ENCODE results near the gene MAPK8. TPM values are rescaled to one million over a fixed set of nuclear protein-coding genes. Genes with fewer than 3 reads are reported as not detected.

Gene MAPK8
- total RNA-seq, 1 donor from 2014 or later: 7.7 TPM

DNA sequence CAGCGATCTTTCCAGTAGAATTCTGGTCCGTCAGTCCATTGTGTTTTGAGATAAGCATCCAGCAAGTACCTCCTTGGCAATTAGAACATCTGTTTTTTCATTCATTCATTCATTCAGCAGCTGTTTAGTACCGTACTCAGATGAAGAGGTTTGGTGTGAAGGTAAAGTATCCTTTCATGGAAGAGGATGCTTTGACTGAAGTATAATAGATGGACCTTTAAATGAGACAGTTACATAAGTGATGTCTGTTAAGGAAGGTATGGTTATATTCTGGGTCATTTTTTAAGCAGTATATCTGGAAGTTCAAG, 1.2 kb downstream of the MAPK8 start:
- TF ChIP-seq, protein P1, sequence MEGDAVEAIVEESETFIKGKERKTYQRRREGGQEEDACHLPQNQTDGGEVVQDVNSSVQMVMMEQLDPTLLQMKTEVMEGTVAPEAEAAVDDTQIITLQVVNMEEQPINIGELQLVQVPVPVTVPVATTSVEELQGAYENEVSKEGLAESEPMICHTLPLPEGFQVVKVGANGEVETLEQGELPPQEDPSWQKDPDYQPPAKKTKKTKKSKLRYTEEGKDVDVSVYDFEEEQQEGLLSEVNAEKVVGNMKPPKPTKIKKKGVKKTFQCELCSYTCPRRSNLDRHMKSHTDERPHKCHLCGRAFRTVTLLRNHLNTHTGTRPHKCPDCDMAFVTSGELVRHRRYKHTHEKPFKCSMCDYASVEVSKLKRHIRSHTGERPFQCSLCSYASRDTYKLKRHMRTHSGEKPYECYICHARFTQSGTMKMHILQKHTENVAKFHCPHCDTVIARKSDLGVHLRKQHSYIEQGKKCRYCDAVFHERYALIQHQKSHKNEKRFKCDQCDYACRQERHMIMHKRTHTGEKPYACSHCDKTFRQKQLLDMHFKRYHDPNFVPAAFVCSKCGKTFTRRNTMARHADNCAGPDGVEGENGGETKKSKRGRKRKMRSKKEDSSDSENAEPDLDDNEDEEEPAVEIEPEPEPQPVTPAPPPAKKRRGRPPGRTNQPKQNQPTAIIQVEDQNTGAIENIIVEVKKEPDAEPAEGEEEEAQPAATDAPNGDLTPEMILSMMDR (IDR thresholded peaks at IDR 0.05): no peak
- intact Hi-C loops (cut with DNase I): loop anchor here (2.0 to 5.0 kb wide), 3 partner anchors 215 to 805 kb away; no protein-coding TSS in a partner anchor
- Histone ChIP-seq H3K27me3 (no peaks in the 10 kb centered on the region), H3K9me3 (no peaks in the 10 kb centered on the region), H3K4me1 (peaks cover 0 to 7% of the 10 kb centered on the region in 2 donors), H3K36me3 (no peaks in the 10 kb centered on the region), H3K4me3 (peak overlapping the region; percentile 88 to 99), H3K27ac (no peak overlapping the region)
- no peak for DNase-seq (ENCODE audit: low spot score in 2 of 2)

DNA sequence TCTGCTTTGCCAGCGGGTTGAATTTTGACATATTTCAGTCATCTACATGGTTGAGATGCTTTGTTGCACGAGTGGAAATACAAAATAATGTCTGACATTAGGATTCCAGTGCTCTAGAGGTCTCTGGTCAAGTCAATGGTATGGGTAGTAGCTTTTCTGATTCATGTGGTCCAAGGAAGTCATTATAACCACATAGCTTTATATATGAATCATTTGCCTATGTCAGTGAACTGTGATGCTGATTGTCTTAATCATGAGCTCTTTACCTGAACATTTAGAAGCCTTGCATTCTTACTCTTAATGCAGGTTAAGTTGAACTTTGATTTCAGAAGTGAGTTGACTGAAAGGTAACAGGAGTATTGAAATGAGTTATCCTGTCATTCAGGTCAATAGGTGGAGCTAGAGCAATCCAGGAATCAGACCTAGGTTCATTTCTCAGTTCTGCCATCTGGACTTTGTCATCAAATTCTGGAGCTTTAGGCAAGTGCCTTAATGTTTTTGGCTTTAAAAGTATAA, 3.3 kb downstream of the MAPK8 start:
- intact Hi-C loops (cut with DNase I): loop anchor here (5.0 kb wide), 1 partner anchor 803 kb away; no protein-coding TSS in a partner anchor
- TF ChIP-seq, protein P1 (IDR thresholded peaks at IDR 0.05): no peak
- no peaks in the 10 kb centered on the region for H3K9me3 ChIP-seq

DNA sequence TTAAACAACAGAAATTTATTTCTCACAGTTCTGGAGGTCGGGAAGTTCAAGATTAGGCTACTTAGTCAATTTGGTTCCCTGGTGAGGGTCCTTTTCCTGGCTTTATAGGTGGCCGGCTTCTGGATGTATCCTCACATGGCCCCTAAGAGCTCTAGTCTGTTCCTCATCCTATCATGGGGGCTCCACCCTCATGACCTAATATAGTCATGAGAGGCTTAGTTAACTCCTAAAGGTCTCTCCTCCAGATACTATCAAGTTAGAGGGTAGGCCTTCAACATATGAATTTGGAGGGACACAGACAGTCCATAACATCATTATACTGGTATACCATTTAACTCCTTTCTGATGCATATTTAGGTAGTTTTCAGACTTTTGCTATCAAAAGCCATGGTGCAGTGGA, 7.6 kb downstream of the MAPK8 start:
- H3K9me3 ChIP-seq: no peaks in the 10 kb centered on the region
- no peaks in the 10 kb centered on the region for H3K36me3 ChIP-seq
- no peak overlapping the region for H3K27ac ChIP-seq
- no peak for DNase-seq (ENCODE audit: low spot score in 2 of 2)
- H3K4me1 ChIP-seq: no peaks in the 10 kb centered on the region
- intact Hi-C loops (cut with DNase I): no loop called here
- H3K27me3 ChIP-seq: no peaks in the 10 kb centered on the region
- H3K4me3 ChIP-seq: no peak overlapping the region
- TF ChIP-seq, protein P1 (IDR thresholded peaks at IDR 0.05): no peak

More for the DNA sequence above, 3.3 kb downstream of the MAPK8 start:
- no peak for DNase-seq (ENCODE audit: low spot score in 2 of 2)
- no peak overlapping the region for H3K4me3 ChIP-seq
- H3K4me1 ChIP-seq: peaks cover 0 to 7% of the 10 kb centered on the region in 2 donors
- no peak overlapping the region for H3K27ac ChIP-seq
- H3K36me3 ChIP-seq: no peaks in the 10 kb centered on the region
- no peaks in the 10 kb centered on the region for H3K27me3 ChIP-seq

DNA sequence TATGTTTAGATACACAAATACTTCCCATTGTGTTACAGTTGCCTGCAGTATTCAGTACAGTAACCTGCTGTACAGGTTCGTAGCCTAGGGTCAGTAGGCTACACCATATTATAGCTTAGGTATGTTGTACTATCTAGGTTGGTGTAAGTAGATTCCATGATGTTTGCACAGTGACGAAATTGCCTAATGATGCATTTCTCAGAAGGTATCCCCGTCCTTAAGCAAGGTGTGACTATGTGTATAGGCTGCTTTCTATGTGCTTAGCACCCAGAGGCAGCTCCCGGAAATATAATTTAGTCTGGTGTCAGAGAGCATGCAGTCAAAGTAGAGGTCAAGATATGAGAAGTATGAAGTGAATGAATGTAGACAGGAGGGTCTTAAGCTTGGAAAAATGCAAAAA, 9.8 kb downstream of the MAPK8 start:
- H3K4me1 ChIP-seq: no peaks in the 10 kb centered on the region
- TF ChIP-seq, protein P1 (IDR thresholded peaks at IDR 0.05): no peak
- H3K9me3 ChIP-seq: no peaks in the 10 kb centered on the region
- H3K27ac ChIP-seq: no peak overlapping the region
- no peaks in the 10 kb centered on the region for H3K36me3 ChIP-seq
- intact Hi-C loops (cut with DNase I): no loop called here
- H3K27me3 ChIP-seq: no peaks in the 10 kb centered on the region
- no peak for DNase-seq (ENCODE audit: low spot score in 2 of 2)
- no peak overlapping the region for H3K4me3 ChIP-seq

DNA sequence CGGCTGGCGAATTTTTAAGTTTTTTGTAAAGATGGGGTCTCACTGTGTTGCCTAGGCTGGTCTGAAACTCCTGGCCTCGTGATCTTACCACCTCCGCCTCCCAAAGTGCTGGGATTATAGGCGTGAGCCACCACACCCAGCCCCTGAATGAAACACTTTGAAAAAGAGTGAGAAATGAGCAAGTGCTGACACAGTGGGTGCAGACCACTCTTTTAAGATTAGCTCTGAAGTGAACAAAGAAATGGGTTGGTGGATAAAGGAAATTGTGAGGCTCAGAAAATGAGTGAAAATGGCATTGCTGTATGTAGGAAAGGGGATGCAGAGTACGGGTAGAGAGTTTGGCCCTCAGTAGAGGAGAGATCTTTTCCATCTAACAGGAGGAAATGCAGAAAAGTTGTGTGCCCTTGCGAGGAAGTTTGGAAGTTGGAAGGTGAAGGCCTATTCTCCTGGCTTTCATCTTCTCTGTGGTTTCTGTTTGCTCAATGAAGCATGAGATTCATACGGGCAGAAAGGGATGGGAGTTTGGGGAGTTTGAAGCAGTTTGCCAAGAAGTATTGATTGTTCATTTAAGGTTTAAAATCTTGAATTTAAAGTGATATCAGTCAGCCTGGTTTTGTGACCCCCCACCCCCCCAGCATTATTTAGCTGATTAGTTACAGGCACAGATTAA, 11.0 kb downstream of the MAPK8 start:
- H3K4me3 ChIP-seq: no peak overlapping the region
- intact Hi-C loops (cut with DNase I): no loop called here
- no peaks in the 10 kb centered on the region for H3K4me1 ChIP-seq
- DNase-seq (ENCODE audit: low spot score in 2 of 2): no peak
- no peaks in the 10 kb centered on the region for H3K36me3 ChIP-seq
- H3K27me3 ChIP-seq: no peaks in the 10 kb centered on the region
- TF ChIP-seq, protein P1 (IDR thresholded peaks at IDR 0.05): no peak
- no peaks in the 10 kb centered on the region for H3K9me3 ChIP-seq
- no peak overlapping the region for H3K27ac ChIP-seq

Measured in ascending aorta (tissue), 2 donors.